Endothelial cell of umbilical vein (primary cell): ENCODE data around the gene ITGB2.

Experiments used
- CTCF ChIP-seq, 2 donors: IDR thresholded peaks; 1 replicate in 1 of 2; 2 replicates in 1 of 2; pipeline ENCODE4 v1.5.1; 2011; ENCODE audit warnings: low read length in 2 of 2, mild to moderate bottlenecking in 2 of 2, moderate library complexity in 2 of 2, control low read depth in 1 of 2, inconsistent platforms in 1 of 2, low read depth in 1 of 2; ENCODE audit not compliant: insufficient read depth in 1 of 2; ENCODE audit errors: extremely low read depth in 1 of 2
- EZH2 ChIP-seq: IDR thresholded peaks from 2 replicates; pipeline ENCODE4 v1.6.1; 2012; ENCODE audit warnings: borderline replicate concordance, low read depth, mild to moderate bottlenecking, moderate library complexity, low read length, inconsistent platforms; ENCODE audit not compliant: severe bottlenecking
- JUN ChIP-seq: IDR thresholded peaks from 2 replicates; pipeline ENCODE4 v1.6.1; 2011; ENCODE audit warnings: borderline replicate concordance, low read depth; ENCODE audit not compliant: insufficient read length, insufficient read depth
- POLR2A ChIP-seq: IDR thresholded peaks from 2 replicates; pipeline ENCODE4 v1.6.1; 2012; ENCODE audit warnings: low read depth, mild to moderate bottlenecking, control low read depth, low read length
- POLR2AphosphoS5 ChIP-seq: IDR thresholded peaks from 2 replicates; pipeline ENCODE4 v1.6.1; 2012; ENCODE audit warnings: low read depth, mild to moderate bottlenecking, control low read depth, low read length, moderate library complexity; ENCODE audit not compliant: insufficient read depth
- TF ChIP-seq, protein P1 (sequence below): IDR thresholded peaks from 2 replicates; pipeline ENCODE4 v1.6.1; 2011; ENCODE audit not compliant: insufficient read depth, insufficient read length

DNA sequence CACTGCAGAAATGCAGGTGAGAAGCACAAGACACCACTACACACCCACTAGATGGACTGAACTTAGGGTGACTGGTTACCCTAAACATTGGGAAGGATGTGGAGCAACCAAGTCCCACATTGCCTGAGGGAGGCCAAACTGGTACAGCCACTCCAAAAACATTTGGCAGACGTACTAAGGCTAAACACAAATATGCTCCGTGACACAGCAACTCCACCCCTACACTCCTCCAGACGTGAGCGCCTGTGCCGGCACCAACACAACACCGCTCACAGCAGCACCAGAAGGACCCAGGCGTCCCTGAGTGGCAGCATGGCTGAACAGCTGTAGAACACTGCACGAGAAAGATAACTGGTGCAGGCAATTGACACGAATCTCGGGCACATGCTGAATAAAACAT, 61.9 kb downstream of the ITGB2 start:
- no peak for TF ChIP-seq CTCF (IDR thresholded peaks at IDR 0.05; ENCODE audit: extremely low read depth in 1 of 2, insufficient read depth in 1 of 2, low read depth in 1 of 2, low read length in 2 of 2)
- TF ChIP-seq POLR2A: no peak
- no peak for TF ChIP-seq POLR2AphosphoS5
- TF ChIP-seq, protein P1, sequence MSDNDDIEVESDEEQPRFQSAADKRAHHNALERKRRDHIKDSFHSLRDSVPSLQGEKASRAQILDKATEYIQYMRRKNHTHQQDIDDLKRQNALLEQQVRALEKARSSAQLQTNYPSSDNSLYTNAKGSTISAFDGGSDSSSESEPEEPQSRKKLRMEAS: no peak
- no peak for TF ChIP-seq EZH2
- TF ChIP-seq JUN: no peak
